GM10248 (cell line): ENCODE measurements around the gene COL9A1.

ENCODE experiments used
- CTCF ChIA-PET: fragments of 300-600 bp; sonication (Branson Sonifier 250); formaldehyde crosslinking; extraction: SDS; loops from one replicate; lab custom pipeline; 2021; ENCODE audit warnings: antibody characterized with exemption; lab: Yijun Ruan, JAX
- POLR2A ChIA-PET: fragments of 350-650 bp; sonication (Branson Sonifier 250); formaldehyde crosslinking; extraction: SDS; loops from one replicate; lab custom pipeline; 2020; ENCODE audit warnings: antibody characterized with exemption; lab: Yijun Ruan, JAX
- DNase-seq: peaks from one replicate; pipeline ENCODE4 v3.0.0; 2012; ENCODE audit errors: extremely low spot score
- CTCF ChIP-seq: IDR thresholded peaks from 2 replicates; pipeline ENCODE4 v1.5.1; 2012; ENCODE audit warnings: mild to moderate bottlenecking, low read depth; ENCODE audit errors: extremely low read depth, missing control alignments, control extremely low read depth

The COL9A1 gene

DNA sequence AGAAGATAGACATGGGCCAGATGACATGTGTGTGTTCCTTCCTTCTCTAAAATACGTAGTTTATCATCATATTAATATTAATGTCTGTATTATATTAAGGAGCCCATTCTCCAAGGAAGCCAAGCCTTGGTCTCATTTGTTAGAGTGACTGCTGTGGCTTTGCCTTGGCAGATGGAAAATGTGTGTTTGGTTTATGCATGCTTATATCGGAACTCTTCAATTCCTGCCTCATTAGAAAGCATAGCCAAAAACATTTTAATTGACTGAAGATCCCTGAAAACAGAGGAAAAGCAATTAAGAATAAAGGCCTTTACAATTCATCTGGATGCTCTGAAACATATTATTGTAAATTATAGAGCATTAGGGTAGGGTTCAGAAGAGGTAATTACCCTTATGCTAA, 106.4 kb downstream of the COL9A1 start:
- POLR2A ChIA-PET = no interaction called here
- no peak for TF ChIP-seq CTCF
- no peak for DNase-seq
- CTCF ChIA-PET = no interaction called here

DNA sequence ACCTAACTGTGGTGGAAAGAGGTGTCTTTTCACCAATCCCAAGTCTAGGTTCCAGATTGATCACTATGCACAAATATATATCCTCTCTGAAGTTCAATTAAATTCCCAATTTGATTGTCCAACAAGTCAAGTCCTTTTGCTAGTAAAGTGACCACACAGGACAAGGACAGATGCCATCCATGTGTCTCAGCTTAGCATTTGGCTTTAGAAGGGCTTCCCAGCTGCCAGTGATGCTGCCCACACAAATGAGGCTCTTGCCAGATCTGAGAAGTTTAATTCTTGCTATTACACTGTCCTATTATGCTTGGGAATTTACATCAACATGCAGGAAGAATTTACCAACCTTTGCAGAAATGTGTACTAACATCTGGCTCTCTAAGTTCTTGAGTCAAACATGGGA, 108.5 kb downstream of the COL9A1 start:
- CTCF ChIA-PET = interaction anchor here (1.1 kb wide), 1 partner anchor 9 kb away, joined by 3 read pairs; no protein-coding TSS in a partner anchor

GRCh38 chr6:70188202-70188601, 114.7 kb downstream of the COL9A1 start:
- no peak for DNase-seq
- TF ChIP-seq CTCF = no peak
- POLR2A ChIA-PET = no interaction called here
- CTCF ChIA-PET = no interaction called here

More for the DNA sequence above, 108.5 kb downstream of the COL9A1 start:
- no peak for TF ChIP-seq CTCF
- no peak for DNase-seq
- POLR2A ChIA-PET = no interaction called here

- ChIA-PET POLR2A (no interaction called here), CTCF (no interaction called here)
- DNase-seq = no peak
- no peak for TF ChIP-seq CTCF
Observed at GRCh38 chr6:70186461-70186860, 116.4 kb downstream of the COL9A1 start.

- ChIA-PET POLR2A (no interaction called here), CTCF (no interaction called here)
- DNase-seq = no peak
- TF ChIP-seq CTCF = no peak
Observed at GRCh38 chr6:70184723-70185122, 118.2 kb downstream of the COL9A1 start.

GRCh38 chr6:70183538-70183937, 119.3 kb downstream of the COL9A1 start:
- no peak for TF ChIP-seq CTCF
- no peak for DNase-seq
- ChIA-PET POLR2A (no interaction called here), CTCF (no interaction called here)
